ENCODE results near the gene LMBR1L.

DNA sequence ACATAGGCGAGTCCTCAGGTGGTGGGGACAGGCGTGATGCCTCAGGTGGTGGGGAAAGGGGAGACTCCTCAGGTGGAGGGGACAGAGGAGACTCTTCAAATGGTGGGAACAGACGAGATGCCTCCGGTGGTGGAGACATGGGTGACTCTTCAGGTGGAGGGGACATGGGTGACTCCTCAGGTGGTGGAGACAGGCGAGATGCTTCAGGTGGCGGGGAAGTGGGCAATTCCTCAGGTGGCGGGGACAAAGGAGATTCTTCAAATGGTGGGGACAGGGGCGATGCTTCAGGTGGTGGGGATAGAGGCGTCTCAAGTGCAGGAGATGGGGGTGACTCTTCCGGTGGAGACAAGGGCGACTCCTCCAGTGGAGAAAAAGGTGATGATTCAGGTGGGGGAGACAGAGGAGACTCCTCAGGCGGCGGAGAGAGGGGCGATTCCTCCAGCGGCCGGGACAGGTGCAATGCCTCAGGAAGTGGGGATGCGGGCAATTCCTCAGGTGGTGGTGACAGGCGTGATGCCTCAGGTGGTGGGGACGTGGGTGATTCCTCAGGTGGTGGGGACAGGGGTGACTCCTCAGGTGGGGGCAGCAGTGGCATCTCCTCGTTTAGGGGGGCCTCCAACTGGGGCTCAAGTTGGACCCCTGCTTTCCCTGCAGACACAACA is 58.7 kb downstream of the LMBR1L start:
- TF ChIP-seq, protein P1, sequence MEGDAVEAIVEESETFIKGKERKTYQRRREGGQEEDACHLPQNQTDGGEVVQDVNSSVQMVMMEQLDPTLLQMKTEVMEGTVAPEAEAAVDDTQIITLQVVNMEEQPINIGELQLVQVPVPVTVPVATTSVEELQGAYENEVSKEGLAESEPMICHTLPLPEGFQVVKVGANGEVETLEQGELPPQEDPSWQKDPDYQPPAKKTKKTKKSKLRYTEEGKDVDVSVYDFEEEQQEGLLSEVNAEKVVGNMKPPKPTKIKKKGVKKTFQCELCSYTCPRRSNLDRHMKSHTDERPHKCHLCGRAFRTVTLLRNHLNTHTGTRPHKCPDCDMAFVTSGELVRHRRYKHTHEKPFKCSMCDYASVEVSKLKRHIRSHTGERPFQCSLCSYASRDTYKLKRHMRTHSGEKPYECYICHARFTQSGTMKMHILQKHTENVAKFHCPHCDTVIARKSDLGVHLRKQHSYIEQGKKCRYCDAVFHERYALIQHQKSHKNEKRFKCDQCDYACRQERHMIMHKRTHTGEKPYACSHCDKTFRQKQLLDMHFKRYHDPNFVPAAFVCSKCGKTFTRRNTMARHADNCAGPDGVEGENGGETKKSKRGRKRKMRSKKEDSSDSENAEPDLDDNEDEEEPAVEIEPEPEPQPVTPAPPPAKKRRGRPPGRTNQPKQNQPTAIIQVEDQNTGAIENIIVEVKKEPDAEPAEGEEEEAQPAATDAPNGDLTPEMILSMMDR (conservative IDR thresholded peaks at IDR 0.05 in 1 of 2, IDR thresholded peaks at IDR 0.05 in 1 of 2; ENCODE audit: low read depth in 1 of 2, low read length in 2 of 2), result no peak
- TF ChIP-seq EZH2 (IDR thresholded peaks at IDR 0.05; ENCODE audit: low read length, missing control alignments), result no peak
